ENCODE data around the gene SPC24.
"Not testable (repeated sequence)": the region's sequence is repeated elsewhere in the genome, so short reads cannot be mapped to it uniquely, and the experiment has no call there.

The SPC24 gene

GRCh38 chr19:11194173-11194572, 38.6 kb upstream of the SPC24 start:
- H3K4me3 ChIP-seq (ENCODE audit: low read length): no peak overlapping the region
- no peak for DNase-seq (ENCODE audit: low read depth, low spot score)

GRCh38 chr19:11192957-11193939, 37.7 kb upstream of the SPC24 start:
- no peak for DNase-seq (ENCODE audit: low read depth, low spot score)
- H3K4me3 ChIP-seq (ENCODE audit: low read length): no peak overlapping the region

DNA sequence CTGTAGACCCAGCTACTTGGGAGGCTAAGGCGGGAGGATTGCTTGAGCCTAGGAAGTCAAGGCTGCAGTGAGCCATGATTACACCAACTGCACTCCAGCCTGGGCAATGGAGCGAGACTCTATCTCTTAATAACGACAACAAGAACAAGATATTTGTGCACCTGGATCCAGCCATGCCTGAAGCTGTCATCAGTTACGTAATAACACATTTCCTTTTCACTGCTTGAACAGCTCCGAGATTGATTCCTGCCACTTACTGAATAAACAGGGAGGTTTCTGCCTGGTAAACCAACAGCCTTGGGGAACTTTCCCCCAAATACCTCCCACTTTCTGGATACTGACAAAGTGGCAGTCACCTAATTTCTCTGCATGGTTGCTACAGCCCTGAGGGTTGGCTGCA, 36.4 kb upstream of the SPC24 start:
- DNase-seq (ENCODE audit: low read depth, low spot score): no peak
- no peak overlapping the region for H3K4me3 ChIP-seq (ENCODE audit: low read length)

GRCh38 chr19:11191273-11191755, 35.7 kb upstream of the SPC24 start:
- no peak for DNase-seq (ENCODE audit: low read depth, low spot score)
- H3K4me3 ChIP-seq (ENCODE audit: low read length): no peak overlapping the region

GRCh38 chr19:11190501-11190900, 34.9 kb upstream of the SPC24 start:
- no peak for DNase-seq (ENCODE audit: low read depth, low spot score)
- no peak overlapping the region for H3K4me3 ChIP-seq (ENCODE audit: low read length)

DNA sequence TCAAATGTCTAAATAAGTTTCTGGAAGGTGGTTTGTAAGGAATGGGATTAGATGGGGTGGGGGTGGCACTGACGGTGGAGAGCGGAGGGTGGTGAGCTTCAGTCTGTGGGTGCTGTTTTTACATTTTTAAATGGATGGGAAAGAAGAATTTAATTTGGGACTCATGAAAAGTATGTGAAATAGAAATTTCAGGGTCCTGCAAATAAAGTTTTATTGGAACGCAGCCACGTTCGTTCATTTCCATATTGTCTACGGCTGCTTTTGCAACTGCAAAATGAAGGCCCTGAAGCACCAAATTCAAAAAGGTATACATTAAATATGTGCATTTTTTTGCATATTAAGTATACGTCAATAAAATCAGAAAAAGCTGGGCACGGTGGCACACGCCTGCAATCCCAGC, 31.9 kb upstream of the SPC24 start:
- no peak overlapping the region for H3K4me3 ChIP-seq (ENCODE audit: low read length)
- no peak for DNase-seq (ENCODE audit: low read depth, low spot score)

DNA sequence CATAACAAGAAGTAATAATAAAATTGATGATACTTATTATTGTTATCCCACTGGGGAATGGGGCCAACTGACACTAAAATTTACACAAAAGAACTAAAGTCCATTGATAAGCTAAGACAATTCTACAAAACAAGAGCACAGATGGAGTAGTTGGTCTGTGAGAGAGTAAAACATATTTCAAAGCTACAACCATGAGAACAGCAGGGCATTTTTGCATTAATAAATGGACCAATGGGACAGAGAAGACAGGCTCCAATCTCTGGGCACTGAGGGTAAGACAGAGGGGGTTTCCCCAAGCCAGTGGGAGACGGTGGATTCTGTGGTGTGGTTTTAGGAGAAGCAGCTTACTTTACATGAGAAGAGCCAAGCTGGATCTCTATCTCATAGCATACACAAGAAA, 27.4 kb upstream of the SPC24 start:
- DNase-seq (ENCODE audit: low read depth, low spot score): no peak
- no peak overlapping the region for H3K4me3 ChIP-seq (ENCODE audit: low read length)

DNA sequence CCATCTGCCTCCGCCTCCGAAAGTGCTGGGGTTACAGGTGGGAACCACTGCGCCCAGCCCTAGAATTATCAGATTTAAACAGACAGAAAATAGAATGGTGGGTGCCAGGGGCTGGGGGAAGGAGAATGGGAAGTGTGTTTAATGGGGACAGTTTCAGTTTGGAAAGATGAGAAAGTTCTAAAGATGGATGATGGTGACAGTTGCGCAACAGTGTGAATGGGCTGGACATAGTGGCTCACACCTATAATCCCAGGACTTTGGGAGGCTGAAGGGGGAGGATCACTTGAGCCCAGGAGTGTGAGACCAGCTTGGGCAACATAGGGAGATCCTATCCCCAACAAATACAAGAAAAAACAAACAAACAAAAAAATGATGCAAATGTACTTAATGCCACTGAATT, 25.9 kb upstream of the SPC24 start:
- H3K4me3 ChIP-seq (ENCODE audit: low read length): no peak overlapping the region
- no peak for DNase-seq (ENCODE audit: low read depth, low spot score)

DNA sequence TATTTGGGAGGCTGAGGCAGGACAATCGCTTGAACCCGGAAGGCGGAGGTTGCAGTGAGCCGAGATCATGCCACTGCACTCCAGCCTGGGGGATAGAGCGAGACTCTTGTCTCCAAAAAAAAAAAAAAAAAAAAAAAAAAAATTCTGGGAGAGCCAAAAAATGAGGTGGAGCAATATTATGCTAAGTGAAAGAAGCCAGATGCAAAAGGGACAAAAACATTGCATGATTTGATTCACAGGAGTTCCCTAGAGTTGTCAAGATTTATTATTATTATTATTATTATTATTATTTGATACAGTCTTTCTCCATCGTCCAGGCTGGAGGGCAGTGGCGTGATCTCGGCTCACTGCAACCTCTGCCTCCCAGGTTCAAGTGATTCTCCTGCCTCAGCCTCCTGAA, 25.4 kb upstream of the SPC24 start:
- DNase-seq (ENCODE audit: low read depth, low spot score): not testable (repeated sequence)

DNA sequence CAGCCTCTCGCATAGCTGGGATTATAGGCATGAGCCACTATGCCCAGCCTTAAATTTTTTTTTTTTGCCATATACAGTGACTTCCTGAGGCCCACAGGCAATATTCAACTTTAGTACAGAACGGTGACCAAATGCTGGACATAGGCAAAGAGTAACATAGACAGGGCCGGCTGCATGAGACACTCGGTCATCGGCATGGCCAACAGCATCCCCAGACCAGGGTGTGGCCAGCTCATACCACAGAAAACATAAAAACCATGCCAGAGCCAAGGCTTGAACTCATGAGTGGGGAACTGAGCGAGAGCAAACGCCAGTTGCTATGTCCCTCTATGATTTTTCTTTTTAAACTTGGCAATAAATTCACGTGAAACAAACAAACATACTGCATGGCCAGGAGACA, 24.8 kb upstream of the SPC24 start:
- DNase-seq (ENCODE audit: low read depth, low spot score): no peak
- no peak overlapping the region for H3K4me3 ChIP-seq (ENCODE audit: low read length)

More for the DNA sequence above, 25.4 kb upstream of the SPC24 start:
- H3K4me3 ChIP-seq (ENCODE audit: low read length): not testable (repeated sequence)

DNA sequence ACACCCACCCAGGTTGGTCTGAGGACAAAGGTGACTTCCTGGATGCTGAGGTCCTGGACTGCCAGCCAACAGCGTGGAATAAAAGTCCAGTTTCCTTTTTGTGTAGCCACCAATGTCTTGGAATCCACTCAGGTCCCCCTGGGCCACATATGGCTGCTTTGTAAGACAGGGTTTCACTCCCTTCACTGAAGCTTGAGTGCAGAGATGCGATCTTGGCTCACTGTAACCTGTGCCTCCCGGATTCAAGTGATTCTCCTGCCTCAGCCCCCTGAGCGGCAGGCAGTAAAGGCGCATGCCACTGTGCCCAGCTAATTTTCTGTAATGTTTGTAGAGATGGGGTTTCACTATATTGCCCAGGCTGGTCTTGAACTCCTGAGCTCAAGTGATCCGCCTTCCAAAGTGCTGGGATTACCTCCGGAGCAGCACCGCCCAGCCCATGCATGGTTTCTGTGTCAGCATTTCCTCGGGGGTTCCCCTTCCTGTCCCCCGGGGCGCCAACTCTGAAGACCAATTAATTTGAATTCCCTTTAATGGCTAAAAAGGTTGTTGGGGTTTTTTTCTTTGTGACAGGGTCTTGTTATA, 24.2 kb upstream of the SPC24 start:
- no peak for DNase-seq (ENCODE audit: low read depth, low spot score)
- H3K4me3 ChIP-seq (ENCODE audit: low read length): no peak overlapping the region

DNA sequence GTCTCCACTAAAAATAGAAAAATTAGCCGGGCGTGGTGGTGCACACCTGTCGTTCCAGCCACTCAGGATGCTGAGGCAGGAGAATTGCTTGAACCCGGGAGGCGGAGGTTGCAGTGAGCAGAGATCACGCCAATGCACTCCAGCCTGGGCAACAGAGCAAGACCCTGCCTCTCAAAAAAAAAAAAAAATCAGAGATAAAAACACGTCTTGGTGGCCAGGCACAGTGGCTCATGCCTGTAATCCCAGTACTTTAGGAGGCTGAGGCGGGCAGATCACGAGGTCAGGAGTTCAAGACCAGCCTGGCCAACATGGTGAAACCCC, 23.5 kb upstream of the SPC24 start:
- H3K4me3 ChIP-seq (ENCODE audit: low read length); DNase-seq (ENCODE audit: low read depth, low spot score): not testable (repeated sequence)

DNA sequence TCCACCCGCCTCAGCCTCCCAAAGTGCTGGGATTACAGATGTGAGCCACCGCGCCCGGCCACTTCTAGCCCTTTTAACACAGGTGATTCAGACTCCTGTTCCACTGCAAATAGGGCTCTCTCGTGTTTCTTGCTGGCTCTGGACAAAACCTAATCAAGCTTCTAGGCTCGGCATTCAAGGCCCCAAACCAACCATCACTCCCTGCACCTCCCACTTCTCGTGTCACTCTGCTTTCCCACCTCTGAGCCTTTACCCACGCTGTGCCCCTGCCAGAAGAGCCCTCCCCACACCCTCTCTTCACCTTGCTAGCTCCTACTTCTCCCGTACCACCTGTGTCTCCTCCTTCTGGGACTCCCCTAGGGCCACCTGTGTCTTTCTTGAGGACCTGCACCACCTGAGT, 22.0 kb upstream of the SPC24 start:
- no peak for DNase-seq (ENCODE audit: low read depth, low spot score)
- H3K4me3 ChIP-seq (ENCODE audit: low read length): no peak overlapping the region

DNA sequence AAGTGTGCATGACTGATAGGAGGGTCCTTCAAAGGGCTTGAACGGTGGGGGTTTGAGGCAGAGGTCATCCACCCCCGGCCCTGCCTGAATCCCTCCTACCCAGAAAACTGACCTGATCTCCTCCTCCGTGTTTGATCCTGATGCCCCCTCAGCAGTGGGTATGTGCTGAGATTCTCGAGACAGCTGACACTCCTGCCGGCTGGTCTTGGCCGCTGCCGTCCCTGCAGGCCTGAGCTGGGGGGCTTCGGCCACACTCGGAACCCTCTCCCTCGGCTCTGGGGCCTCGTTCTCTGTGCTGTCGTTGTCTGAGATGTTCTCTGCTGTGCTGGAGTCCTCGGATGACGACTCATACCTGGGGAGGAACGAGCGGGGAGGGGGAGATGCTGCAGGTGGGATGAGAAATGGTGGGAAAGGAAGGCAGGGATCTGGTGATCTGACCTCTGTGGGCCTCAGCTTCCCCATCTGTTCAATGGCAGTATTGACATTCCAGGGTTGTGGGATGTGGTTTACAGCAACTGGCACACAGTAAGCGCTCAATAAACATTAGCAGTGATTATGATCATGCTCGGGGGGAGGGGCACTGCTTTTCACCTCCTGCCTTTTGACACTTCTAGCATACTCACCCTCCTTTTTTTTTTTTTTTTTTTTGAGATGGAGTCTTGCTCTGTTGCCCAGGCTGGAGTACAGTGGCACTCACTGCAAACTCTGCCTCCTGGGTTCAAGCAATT, 21.0 kb upstream of the SPC24 start:
- no peak for DNase-seq (ENCODE audit: low read depth, low spot score)
- no peak overlapping the region for H3K4me3 ChIP-seq (ENCODE audit: low read length)

- no peak overlapping the region for H3K4me3 ChIP-seq (ENCODE audit: low read length)
- DNase-seq (ENCODE audit: low read depth, low spot score): no peak
Measured at GRCh38 chr19:11175920-11176319, 20.3 kb upstream of the SPC24 start.

DNA sequence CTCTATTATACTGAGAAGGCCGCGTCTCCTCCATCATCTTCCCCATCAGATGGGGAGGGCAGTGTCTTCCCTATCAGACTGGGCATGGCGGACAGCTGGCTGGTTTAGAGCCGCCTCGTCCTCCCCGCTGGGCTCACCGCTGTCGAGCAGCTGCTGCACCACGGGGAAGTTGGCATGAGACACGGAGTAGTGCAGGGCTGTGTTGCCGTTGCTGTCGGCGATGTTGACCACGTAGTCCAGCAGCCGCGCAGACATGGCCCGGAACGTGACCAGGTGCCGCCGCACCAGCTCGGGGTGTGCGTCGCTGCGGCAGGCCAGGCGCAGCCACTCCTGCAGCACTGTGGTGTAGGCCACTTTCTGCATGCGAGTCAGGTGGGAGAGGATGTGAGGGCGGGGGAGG, 18.8 kb upstream of the SPC24 start:
- no peak overlapping the region for H3K4me3 ChIP-seq (ENCODE audit: low read length)
- no peak for DNase-seq (ENCODE audit: low read depth, low spot score)

GRCh38 chr19:11173516-11174155, 18.1 kb upstream of the SPC24 start:
- no peak for DNase-seq (ENCODE audit: low read depth, low spot score)
- H3K4me3 ChIP-seq (ENCODE audit: low read length): no peak overlapping the region

GRCh38 chr19:11172576-11172975, 17.0 kb upstream of the SPC24 start:
- no peak overlapping the region for H3K4me3 ChIP-seq (ENCODE audit: low read length)
- DNase-seq (ENCODE audit: low read depth, low spot score): no peak

- no peak overlapping the region for H3K4me3 ChIP-seq (ENCODE audit: low read length)
- DNase-seq (ENCODE audit: low read depth, low spot score): no peak
Measured at GRCh38 chr19:11171144-11171543, 15.6 kb upstream of the SPC24 start.
